Parathyroid adenoma (tissue), 2 donors: Measurements from ENCODE around the gene PRPF6.

Source experiments
- H2AFZ ChIP-seq: fragments of 300-600 bp; sonication (generic); one replicate; pipeline ENCODE4 v1.7.0; 2017; ENCODE audit warnings: antibody characterized with exemption, mild to moderate bottlenecking
- H3K27ac ChIP-seq: fragments of 300-600 bp; sonication (generic); one replicate; pipeline ENCODE4 v1.7.0; 2017
- H3K27me3 ChIP-seq: fragments of 300-600 bp; sonication (generic); one replicate; pipeline ENCODE4 v1.7.0; 2017; ENCODE audit warnings: low read length; ENCODE audit not compliant: control insufficient read depth, insufficient read depth
- H3K36me3 ChIP-seq: fragments of 300-600 bp; sonication (generic); one replicate; pipeline ENCODE4 v1.7.0; 2017; ENCODE audit warnings: low read length; ENCODE audit not compliant: control insufficient read depth, insufficient read depth
- H3K4me1 ChIP-seq: fragments of 300-600 bp; sonication (generic); one replicate; pipeline ENCODE4 v1.7.0; 2017; ENCODE audit warnings: control low read depth
- H3K4me2 ChIP-seq: fragments of 300-600 bp; sonication (generic); one replicate; pipeline ENCODE4 v1.7.0; 2017; ENCODE audit warnings: low read length
- H3K4me3 ChIP-seq: fragments of 300-600 bp; sonication (generic); one replicate; pipeline ENCODE4 v1.7.0; 2017; ENCODE audit warnings: low read depth, low read length
- H3K79me2 ChIP-seq: fragments of 300-600 bp; sonication (generic); one replicate; pipeline ENCODE4 v1.7.0; 2017; ENCODE audit warnings: control low read depth
- H3K9ac ChIP-seq: fragments of 300-600 bp; sonication (generic); one replicate; pipeline ENCODE4 v1.7.0; 2017; ENCODE audit warnings: mild to moderate bottlenecking
- H3K9me3 ChIP-seq: fragments of 300-600 bp; sonication (generic); one replicate; pipeline ENCODE4 v1.7.0; 2017; ENCODE audit warnings: low read length; ENCODE audit not compliant: control insufficient read depth
- TF ChIP-seq, protein P1 (sequence below): fragments of 300-600 bp; sonication (generic); IDR thresholded peaks from one replicate; pipeline ENCODE4 v1.7.0; 2017; ENCODE audit warnings: antibody characterized with exemption, mild to moderate bottlenecking
- donor health status: primary hyperparathyroidism.

The PRPF6 gene

DNA sequence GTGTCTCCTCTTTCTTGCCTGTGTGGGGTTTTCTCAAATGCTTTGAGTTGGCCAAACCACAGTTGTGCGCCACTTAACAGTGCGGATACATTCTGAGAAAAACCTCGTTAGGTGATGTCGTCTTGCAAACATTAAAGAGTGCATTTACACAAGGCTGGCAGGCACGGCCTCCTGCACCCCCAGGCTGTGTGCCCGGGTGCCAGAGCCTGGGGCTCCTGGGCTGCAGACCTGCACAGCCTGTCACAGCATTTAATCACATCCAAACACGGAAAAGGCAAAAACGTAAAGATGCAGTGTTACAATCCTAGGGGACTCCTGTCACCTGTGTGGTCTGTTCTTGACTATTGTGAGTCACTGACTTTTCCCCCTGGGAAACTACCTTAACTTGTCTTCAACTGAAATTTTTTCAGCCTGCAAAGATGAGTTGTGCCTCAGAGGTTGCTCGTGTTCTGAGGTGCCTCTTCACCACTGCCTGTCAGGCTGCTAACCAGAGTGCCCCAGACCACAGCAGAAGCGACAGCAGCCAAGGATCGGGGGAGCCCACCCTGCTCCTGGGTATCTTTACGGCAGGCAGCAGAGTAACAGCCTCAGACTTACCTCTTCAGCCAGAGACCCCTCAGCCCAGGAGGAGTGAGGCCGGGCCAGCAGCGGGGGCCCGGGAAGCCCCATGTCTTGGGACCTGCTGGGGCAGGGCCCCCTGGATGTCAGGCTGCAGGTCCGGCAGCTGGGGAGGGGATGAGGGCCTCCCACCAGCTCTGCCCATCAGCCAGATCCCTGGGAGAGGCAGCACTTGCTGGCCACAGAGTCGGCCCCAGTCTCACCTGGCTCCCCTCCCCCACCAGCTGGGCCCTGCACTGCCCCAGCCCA, 54.4 kb downstream of the PRPF6 start:
- H3K27me3 ChIP-seq: no peaks in the 10 kb centered on the region
- no peak overlapping the region for H2AFZ ChIP-seq
- no peaks in the 10 kb centered on the region for H3K36me3 ChIP-seq
- H3K27ac ChIP-seq: no peak overlapping the region
- H3K4me1 ChIP-seq: peaks cover 4% of the 10 kb centered on the region
- H3K79me2 ChIP-seq: no peaks in the 10 kb centered on the region
- TF ChIP-seq, protein P1, sequence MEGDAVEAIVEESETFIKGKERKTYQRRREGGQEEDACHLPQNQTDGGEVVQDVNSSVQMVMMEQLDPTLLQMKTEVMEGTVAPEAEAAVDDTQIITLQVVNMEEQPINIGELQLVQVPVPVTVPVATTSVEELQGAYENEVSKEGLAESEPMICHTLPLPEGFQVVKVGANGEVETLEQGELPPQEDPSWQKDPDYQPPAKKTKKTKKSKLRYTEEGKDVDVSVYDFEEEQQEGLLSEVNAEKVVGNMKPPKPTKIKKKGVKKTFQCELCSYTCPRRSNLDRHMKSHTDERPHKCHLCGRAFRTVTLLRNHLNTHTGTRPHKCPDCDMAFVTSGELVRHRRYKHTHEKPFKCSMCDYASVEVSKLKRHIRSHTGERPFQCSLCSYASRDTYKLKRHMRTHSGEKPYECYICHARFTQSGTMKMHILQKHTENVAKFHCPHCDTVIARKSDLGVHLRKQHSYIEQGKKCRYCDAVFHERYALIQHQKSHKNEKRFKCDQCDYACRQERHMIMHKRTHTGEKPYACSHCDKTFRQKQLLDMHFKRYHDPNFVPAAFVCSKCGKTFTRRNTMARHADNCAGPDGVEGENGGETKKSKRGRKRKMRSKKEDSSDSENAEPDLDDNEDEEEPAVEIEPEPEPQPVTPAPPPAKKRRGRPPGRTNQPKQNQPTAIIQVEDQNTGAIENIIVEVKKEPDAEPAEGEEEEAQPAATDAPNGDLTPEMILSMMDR: no peak
- H3K4me2 ChIP-seq: no peak overlapping the region
- no peak overlapping the region for H3K4me3 ChIP-seq
- H3K9ac ChIP-seq: no peak overlapping the region
- no peaks in the 10 kb centered on the region for H3K9me3 ChIP-seq

DNA sequence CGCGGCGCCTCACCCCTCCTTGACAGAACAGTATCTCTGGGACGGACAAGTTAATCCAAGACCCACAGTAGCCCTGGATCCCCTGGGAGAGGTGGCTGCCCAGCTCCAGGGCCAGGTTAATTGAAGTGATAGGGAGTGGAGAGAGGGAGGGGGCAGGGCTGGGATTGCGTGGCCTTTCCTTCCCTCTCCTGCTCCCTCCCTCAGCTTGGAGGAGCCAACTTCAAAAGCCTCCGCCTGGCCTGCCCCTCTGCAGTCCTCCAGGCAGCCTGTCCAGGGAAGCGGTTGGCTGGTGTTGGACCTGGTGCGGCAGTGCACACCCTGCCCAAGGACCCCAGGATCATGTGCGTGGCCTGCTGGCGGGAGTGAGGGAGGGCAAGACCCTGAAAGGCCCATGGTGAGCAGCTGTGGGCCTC, 55.0 kb downstream of the PRPF6 start, which contains the start of gene C20orf204:
Gene C20orf204, plus strand, starts transcription at position 250 of the 413 bp plus-strand sequence. Its CDS starts 142 bp downstream, at position 392.
- no peaks in the 10 kb centered on the region for H3K79me2 ChIP-seq
- H2AFZ ChIP-seq: no peak within 1 kb of the TSS
- H3K9me3 ChIP-seq: no peaks in the 10 kb centered on the region
- peaks cover 4% of the 10 kb centered on the region for H3K4me1 ChIP-seq
- no peak within 1 kb of the TSS for H3K27ac ChIP-seq
- TF ChIP-seq, protein P1: no peak
- H3K36me3 ChIP-seq: no peaks in the 10 kb centered on the region
- no peak within 1 kb of the TSS for H3K9ac ChIP-seq
- no peaks in the 10 kb centered on the region for H3K27me3 ChIP-seq
- H3K4me2 ChIP-seq: no peak within 1 kb of the TSS
- H3K4me3 ChIP-seq: no peak within 1 kb of the TSS

DNA sequence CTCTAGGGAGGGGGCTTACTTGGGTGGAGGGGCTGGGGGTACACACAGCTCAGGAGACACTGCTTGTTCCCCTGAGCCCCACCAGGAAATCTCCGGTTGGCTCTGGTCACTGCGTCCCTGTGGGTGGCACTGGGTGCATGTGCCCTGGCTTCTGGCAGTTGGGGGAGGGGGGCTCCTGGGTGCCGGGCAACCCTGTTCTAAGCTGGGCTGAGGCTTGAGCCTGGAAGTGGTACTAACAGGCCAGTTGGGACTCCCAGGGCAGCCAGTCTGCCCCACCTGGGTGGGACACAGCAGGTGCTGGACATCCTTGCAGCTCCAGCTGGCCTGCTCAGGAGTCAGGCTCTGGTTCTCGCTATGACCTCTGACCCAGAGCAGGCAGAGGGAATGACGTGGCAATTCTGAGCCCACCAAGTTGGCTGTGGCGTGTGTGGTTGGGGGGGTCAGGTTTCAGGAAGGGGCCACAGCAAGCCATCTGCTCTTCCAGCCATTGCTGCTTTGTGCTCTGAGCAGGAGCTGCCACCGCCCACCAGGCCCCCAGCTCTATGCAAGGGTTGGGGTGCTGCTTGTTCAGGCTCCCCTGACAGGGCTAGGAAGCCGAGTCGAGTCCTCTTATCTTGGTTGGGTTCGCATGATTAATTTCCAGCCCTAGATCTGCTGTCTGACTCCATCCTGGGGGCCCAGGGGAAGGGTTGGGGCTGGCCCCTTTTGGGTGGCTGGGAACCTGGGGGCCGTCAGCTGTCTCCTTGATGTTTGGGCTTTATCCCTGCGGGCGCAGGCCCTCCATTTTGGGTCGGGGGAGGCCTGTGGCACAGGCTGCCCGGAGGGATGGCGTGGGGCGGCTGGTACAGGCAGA, 55.6 kb downstream of the PRPF6 start:
- Histone ChIP-seq H3K9me3 (no peaks in the 10 kb centered on the region), H2AFZ (no peak overlapping the region), H3K79me2 (no peaks in the 10 kb centered on the region), H3K36me3 (no peaks in the 10 kb centered on the region), H3K9ac (no peak overlapping the region), H3K27ac (no peak overlapping the region), H3K4me3 (no peak overlapping the region), H3K4me2 (no peak overlapping the region), H3K4me1 (peaks cover 4% of the 10 kb centered on the region), H3K27me3 (no peaks in the 10 kb centered on the region)
- TF ChIP-seq, protein P1: no peak

DNA sequence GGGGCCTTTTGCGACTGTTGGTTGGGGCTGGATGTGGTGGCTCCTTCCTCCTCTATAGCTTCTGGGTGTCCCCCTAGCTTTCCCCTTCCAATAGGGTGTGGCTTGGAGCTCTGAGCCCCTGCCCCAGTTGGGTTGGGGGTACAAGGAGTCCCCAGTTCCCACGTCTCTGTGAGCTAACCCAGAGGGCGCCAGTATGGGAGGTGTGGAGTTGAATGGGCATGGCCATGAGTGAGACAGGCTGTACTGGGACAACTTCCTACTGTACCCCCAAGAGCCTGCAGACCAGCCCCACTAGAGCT, 56.2 kb downstream of the PRPF6 start:
- Histone ChIP-seq H3K36me3 (no peaks in the 10 kb centered on the region), H3K4me1 (peaks cover 4% of the 10 kb centered on the region), H3K27ac (no peak overlapping the region), H3K9me3 (no peaks in the 10 kb centered on the region), H3K27me3 (no peaks in the 10 kb centered on the region), H2AFZ (no peak overlapping the region), H3K4me3 (no peak overlapping the region), H3K79me2 (no peaks in the 10 kb centered on the region), H3K4me2 (no peak overlapping the region), H3K9ac (no peak overlapping the region)
- TF ChIP-seq, protein P1: no peak
